ENCODE data around the gene TBCB.

GRCh38 chr19:36153126-36153525 is 37.9 kb downstream of the TBCB start:
- TF ChIP-seq CTCF (IDR thresholded peaks at IDR 0.05) (no peak), POLR2A (IDR thresholded peaks at IDR 0.05) (no peak), POLR2AphosphoS5 (IDR thresholded peaks at IDR 0.05) (no peak)
